ENCODE data around the gene ZBTB20. TPM values are rescaled to one million over a fixed set of nuclear protein-coding genes. Genes with fewer than 3 reads are reported as not detected.

The ZBTB20 gene
- total and polyA plus RNA-seq, 2 of the 4 experiments (the other 2 are of a cell fraction): 0.75 to 14.7 TPM

DNA sequence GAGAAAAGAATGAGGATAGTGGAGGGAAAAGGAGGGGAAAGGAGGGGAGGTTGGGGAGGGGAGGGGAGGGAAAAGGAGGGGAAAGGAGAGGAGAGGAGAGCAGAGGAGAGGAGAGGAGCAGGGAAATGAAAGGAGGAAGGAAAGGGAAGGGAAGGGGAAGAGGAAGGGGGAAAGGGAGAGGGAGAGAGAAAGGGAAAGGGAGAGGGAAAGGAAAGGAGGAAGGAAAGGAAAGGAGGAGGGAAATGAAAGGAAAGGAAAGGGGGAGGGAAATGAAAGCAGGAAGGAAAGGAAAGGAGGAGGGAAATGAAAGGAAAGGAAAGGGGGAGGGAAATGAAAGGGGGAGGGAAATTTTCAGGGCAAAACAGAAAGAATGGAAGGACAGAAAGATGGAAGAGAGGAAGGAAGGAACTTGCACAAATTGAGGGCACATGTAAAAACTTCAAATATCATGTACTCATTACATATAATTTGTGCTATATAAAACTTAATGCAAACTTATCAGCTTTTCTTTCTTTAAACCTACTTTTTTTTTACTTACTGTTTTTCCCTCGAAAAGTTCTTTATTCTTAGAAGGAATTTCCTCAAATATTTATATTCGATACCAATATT, 148.0 kb downstream of the ZBTB20 start:
- Histone ChIP-seq H3K14ac (replicated peaks; ENCODE audit: low read depth, low read length) (no peak overlapping the region), H2BK5ac (ENCODE audit: low read depth, low read length, poor library complexity, severe bottlenecking) (no peak overlapping the region), H4K5ac (ENCODE audit: low read depth, low read length) (no peak overlapping the region), H4K91ac (ENCODE audit: insufficient read depth, low read depth, low read length) (no peak overlapping the region), H2AFZ (replicated peaks; ENCODE audit: low read length, poor library complexity) (no peak overlapping the region), H3K56ac (ENCODE audit: extremely low read depth, insufficient read depth, low read length) (no peak overlapping the region), H3K9ac (ENCODE audit: low read depth, low read length) (no peak overlapping the region), H3K27me3 (ENCODE audit: control insufficient read depth, insufficient read depth, low read length) (no peaks in the 10 kb centered on the region), H3K4ac (ENCODE audit: low read depth, low read length) (no peak overlapping the region), H3K4me1 (ENCODE audit: control insufficient read depth, insufficient read depth, low read length) (no peaks in the 10 kb centered on the region), H3K9me3 (ENCODE audit: control insufficient read depth, insufficient read depth, low read length) (no peaks in the 10 kb centered on the region), H2BK20ac (ENCODE audit: low read depth, low read length) (no peak overlapping the region), H3K9me1 (ENCODE audit: insufficient read depth, low read length) (no peaks in the 10 kb centered on the region), H4K20me1 (ENCODE audit: insufficient read depth, low read length) (no peaks in the 10 kb centered on the region), H2AK9ac (replicated peaks; ENCODE audit: low read depth, low read length, poor library complexity) (no peak overlapping the region), H2BK120ac (ENCODE audit: low read depth, low read length) (no peak overlapping the region), H3K27ac (ENCODE audit: insufficient read depth, low read length) (no peak overlapping the region), H3K4me2 (ENCODE audit: low read depth, low read length) (no peak overlapping the region), H2BK15ac (ENCODE audit: low read depth, low read length) (no peak overlapping the region), H4K8ac (ENCODE audit: low read depth in 2 of 2, low read length in 2 of 2) (no peak overlapping the region), H3K4me3 (ENCODE audit: insufficient read depth, low read depth, low read length) (no peak overlapping the region), H3K79me1 (ENCODE audit: low read depth in 1 of 2, low read length in 2 of 2) (no peaks in the 10 kb centered on the region), H2AK5ac (ENCODE audit: low read depth, low read length) (no peak overlapping the region), H3K36me3 (ENCODE audit: control insufficient read depth, insufficient read depth, low read length) (no peaks in the 10 kb centered on the region), H3K18ac (ENCODE audit: low read depth, low read length) (no peak overlapping the region), H3K23ac (ENCODE audit: low read depth, low read length) (no peak overlapping the region)
- no peak for DNase-seq
- in situ Hi-C loops (cut with MboI; ENCODE audit: low sequenced_read_pairs): no loop called here
- POLR2A ChIA-PET (ENCODE audit: unreplicated experiment): no interaction called here
- intact Hi-C loops (cut with micrococcal nuclease): no loop called here
- no peak for ATAC-seq (ENCODE audit: low read depth)
- TF ChIP-seq FOS (IDR thresholded peaks at IDR 0.05; ENCODE audit: low read depth, low read length) (no peak), POLR2A (IDR thresholded peaks at IDR 0.05; ENCODE audit: low read depth, low read length) (no peak)
- no TSS peak for BruUV-seq (replicated peaks)
- CTCF ChIA-PET: no interaction called here
- dilution Hi-C loops (cut with HindIII; ENCODE audit: low sequenced_read_pairs, unreplicated experiment): no loop called here
- 100% methylated on average over 2 of the region's 2 CpGs; no CpG with 5 or more reads in 1 of the 2 experiments for WGBS, 2 experiments (ENCODE audit: extremely low coverage in 2 of 2, insufficient read length in 1 of 2)

Data from IMR-90 (cell line).